Lower leg skin (tissue), 4 donors: ENCODE measurements around the gene HNMT. TPM values are rescaled to one million over a fixed set of nuclear protein-coding genes. Genes with fewer than 3 reads are reported as not detected.

ENCODE experiments used
- DNase-seq, 2 donors: peaks; one replicate each; pipeline ENCODE4 v3.0.0-alpha.2; 2019; ENCODE audit warnings: low spot score in 2 of 2
- H3K4me3 ChIP-seq: fragments of 200-600 bp; sonication (generic); 2 replicates; pipeline ENCODE4 v1.5.1; 2017; ENCODE audit warnings: mild to moderate bottlenecking, low read depth; ENCODE audit not compliant: poor library complexity, severe bottlenecking
- CTCF ChIP-seq, 3 donors: fragments of 450-650 bp; IDR thresholded peaks; one replicate each; pipeline ENCODE4 v1.5.1; 2016; ENCODE audit warnings: antibody characterized with exemption in 3 of 3, mild to moderate bottlenecking in 3 of 3, moderate library complexity in 2 of 3
- POLR2A ChIP-seq, 2 donors: fragments of 450-650 bp; IDR thresholded peaks; one replicate each; pipeline ENCODE4 v1.6.1; 2016 to 2017; ENCODE audit warnings: antibody characterized with exemption in 2 of 2, mild to moderate bottlenecking in 1 of 2, moderate library complexity in 1 of 2
- WGBS, 2 donors: methylation state at CpG; one replicate each; pipeline ENCODE4 v1.1.5; 2018; 5-methylcytosine and 5-hydroxymethylcytosine counted together
- intact Hi-C: fragments of 100-400 bp; cut with DNase I; formaldehyde crosslinking; loops from one replicate; pipeline ENCODE4 v1.15.0; 2023; ENCODE audit warnings: low total_unique reads
- total RNA-seq, 4 donors: library from RNA; depleted of rRNA; stranded (reverse); fragments of >200 nt; gene quantifications; one replicate each; pipeline ENCODE4 v1.1.0, GENCODE V29; 2016

The HNMT gene
- total RNA-seq, 4 donors from 2014 or later = 21.3 to 33.1 (median 28.8) TPM

- TF ChIP-seq CTCF (IDR thresholded peaks at IDR 0.05) = no peak
- no peak for TF ChIP-seq POLR2A (IDR thresholded peaks at IDR 0.05)
- intact Hi-C loops = no loop called here
- no peak overlapping the region for H3K4me3 ChIP-seq
- 67 to 75% methylated on average over 1 of the region's 1 CpG for WGBS, 2 donors
- DNase-seq = no peak
Observed at GRCh38 chr2:138003411-138003810, 39.1 kb downstream of the HNMT start.

- DNase-seq = no peak
- WGBS, 2 donors = 83 to 88% methylated on average over 2 of the region's 2 CpGs
- intact Hi-C loops = no loop called here
- TF ChIP-seq POLR2A (IDR thresholded peaks at IDR 0.05) (no peak), CTCF (IDR thresholded peaks at IDR 0.05) (no peak)
- no peak overlapping the region for H3K4me3 ChIP-seq
Observed at GRCh38 chr2:138007431-138007830, 43.2 kb downstream of the HNMT start.

GRCh38 chr2:138009622-138010021, 45.3 kb downstream of the HNMT start:
- intact Hi-C loops = no loop called here
- no peak for TF ChIP-seq POLR2A (IDR thresholded peaks at IDR 0.05)
- TF ChIP-seq CTCF (IDR thresholded peaks at IDR 0.05) = no peak
- no peak overlapping the region for H3K4me3 ChIP-seq
- WGBS, 2 donors = 85 to 98% methylated on average over 1 of the region's 1 CpG
- no peak for DNase-seq

- no peak overlapping the region for H3K4me3 ChIP-seq
- intact Hi-C loops = no loop called here
- no peak for TF ChIP-seq CTCF (IDR thresholded peaks at IDR 0.05)
- TF ChIP-seq POLR2A (IDR thresholded peaks at IDR 0.05) = no peak
- DNase-seq = no peak
- 67 to 80% methylated on average over 4 of the region's 4 CpGs for WGBS, 2 donors
Observed at GRCh38 chr2:138010890-138011289, 46.6 kb downstream of the HNMT start.

GRCh38 chr2:138012082-138012481, 47.8 kb downstream of the HNMT start:
- TF ChIP-seq POLR2A (IDR thresholded peaks at IDR 0.05) (no peak), CTCF (IDR thresholded peaks at IDR 0.05) (no peak)
- no peak for DNase-seq
- no peak overlapping the region for H3K4me3 ChIP-seq
- 95 to 98% methylated on average over 3 of the region's 3 CpGs for WGBS, 2 donors
- intact Hi-C loops = no loop called here

- WGBS, 2 donors = 99% methylated on average over 3 of the region's 3 CpGs
- no peak overlapping the region for H3K4me3 ChIP-seq
- no peak for TF ChIP-seq POLR2A (IDR thresholded peaks at IDR 0.05)
- TF ChIP-seq CTCF (IDR thresholded peaks at IDR 0.05) = no peak
- intact Hi-C loops = no loop called here
- no peak for DNase-seq
Observed at GRCh38 chr2:138012968-138013367, 48.7 kb downstream of the HNMT start.
